Hindlimb muscle (tissue), 1 donor: ENCODE measurements around the gene STX1B. TPM values are rescaled to one million over a fixed set of nuclear protein-coding genes. Genes with fewer than 3 reads are reported as not detected.
"Not testable (repeated sequence)": the region's sequence is repeated elsewhere in the genome, so short reads cannot be mapped to it uniquely, and the experiment has no call there.

Experiments
- DNase-seq: peaks from one replicate; pipeline ENCODE4 v3.0.0-alpha.2; 2013
- polyA plus RNA-seq: library from polyadenylated mRNA; unstranded; fragments of 120-200 nt; gene quantifications from one replicate; pipeline ENCODE4 v1.2.1, GENCODE V29; 2013; ENCODE audit not compliant: insufficient read length

The STX1B gene
- 1.2 TPM for polyA plus RNA-seq

GRCh38 chr16:31010585-31011325 is at the start of gene STX1B:
STX1B (minus strand) TSS chr16:31010638; CDS start chr16:31010396, 242 bp downstream.
- DNase-seq: peak; percentile 65

DNA sequence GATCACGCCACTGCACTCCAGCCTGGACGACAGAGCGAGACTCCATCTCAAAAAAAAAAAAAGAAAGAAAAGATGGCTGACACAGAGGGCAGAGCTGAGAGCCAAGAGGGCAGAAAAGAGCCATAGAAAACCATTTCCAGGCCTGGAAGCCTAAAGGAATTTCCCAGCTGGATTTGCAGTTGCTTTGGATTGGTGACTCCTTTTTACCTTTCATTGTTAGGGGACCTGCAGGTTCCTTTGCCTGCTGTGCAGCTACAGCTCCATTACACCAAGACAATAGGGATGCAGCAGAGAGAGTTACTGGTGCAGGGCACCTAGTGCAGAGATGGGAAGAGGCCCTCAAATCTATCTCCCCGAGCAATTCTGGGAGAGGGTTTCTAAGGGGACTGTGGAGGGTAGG is 45.2 kb upstream of the STX1B start:
- no peak for DNase-seq

DNA sequence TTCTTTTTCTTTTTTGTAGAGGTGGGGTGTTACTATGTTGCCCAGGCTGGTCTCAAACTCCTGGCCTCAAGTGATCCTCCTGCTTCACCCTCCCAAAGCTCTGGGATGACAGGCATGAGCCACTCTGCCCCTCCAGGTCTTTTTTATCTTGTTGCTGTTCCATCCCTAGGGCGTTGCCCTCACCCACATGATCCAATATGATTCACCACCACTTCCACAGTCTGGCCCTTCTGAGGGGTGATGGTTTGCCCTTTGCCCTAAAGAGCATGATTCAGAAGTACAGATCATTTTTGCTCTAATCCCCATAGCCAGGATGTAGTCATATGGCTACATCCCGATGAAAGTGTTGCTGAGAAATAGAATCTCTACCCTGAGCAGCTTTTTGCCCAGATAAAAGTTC is 41.7 kb upstream of the STX1B start:
- no peak for DNase-seq

GRCh38 chr16:31050280-31051030 is 40.0 kb upstream of the STX1B start:
- no peak for DNase-seq

DNA sequence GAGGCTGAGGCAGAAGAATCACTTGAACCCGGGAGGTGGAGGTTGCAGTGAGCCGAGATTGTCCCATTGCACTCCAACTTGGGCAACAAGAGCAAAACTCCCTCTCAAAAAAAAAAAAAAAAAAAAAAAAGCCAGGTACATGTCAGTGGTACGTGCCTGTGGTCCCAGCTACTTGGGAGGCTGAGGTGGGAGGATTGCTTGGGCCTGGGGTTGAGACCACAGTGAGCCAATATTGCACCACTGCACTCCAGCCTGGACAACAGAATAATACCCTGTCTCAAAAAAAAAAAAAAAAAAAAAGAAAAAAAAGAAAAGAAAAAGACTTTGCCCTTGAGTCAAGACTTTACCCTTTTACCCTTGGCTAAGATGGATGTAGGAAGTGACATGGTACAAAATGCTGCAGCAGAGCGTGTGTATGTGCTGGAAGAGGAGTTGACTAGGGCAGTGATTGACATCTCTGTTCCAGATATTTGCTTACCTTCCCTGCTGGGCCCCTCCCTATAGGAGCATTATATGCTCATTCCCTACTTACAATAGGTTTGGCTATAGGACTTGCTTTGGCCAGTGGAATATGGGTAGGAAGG is 33.6 kb upstream of the STX1B start:
- DNase-seq: no peak

DNA sequence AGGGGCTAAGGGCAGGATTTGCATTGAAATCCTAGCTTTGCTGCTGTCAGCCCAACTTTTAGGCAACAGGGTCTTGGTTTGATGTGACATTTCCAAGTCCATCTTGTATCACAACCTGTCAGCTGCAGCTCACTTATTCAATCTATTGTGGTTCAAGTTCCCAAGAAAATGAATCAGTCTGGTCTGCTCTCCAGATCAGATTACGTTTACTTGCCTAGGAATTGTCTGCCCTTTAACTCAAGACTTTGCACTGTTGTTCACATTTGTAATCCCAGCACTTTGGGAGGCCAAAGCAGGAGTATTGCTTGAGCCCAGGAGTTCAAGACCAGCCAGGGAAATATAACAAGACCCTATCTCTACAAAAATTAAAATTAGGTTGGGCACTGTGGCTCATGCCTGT is 32.9 kb upstream of the STX1B start:
- DNase-seq: no peak

- no peak for DNase-seq
These were observed 32.4 kb upstream of the STX1B start for GRCh38 chr16:31042866-31043265.

DNA sequence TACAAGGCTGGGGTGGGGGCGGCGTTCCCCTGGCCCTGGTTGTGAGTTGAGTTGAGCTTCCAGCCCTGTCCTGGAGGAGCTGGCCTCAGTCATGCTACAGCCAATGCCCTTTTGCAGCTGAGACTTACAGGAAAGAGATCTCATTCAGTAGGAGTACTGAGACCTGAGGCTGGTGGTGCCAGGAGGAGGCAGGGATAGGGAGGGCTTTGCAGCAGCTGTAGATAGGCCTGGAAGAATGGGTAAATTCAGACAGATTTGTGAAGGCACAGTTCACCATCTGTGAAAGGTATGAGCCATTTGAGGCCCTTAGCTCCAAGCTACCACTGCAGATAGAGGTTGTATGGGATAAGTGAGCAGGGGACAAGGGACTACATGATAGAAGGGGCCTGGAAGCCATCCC is 28.6 kb upstream of the STX1B start:
- DNase-seq: no peak

GRCh38 chr16:31036691-31037090 is 26.3 kb upstream of the STX1B start:
- DNase-seq: no peak

DNA sequence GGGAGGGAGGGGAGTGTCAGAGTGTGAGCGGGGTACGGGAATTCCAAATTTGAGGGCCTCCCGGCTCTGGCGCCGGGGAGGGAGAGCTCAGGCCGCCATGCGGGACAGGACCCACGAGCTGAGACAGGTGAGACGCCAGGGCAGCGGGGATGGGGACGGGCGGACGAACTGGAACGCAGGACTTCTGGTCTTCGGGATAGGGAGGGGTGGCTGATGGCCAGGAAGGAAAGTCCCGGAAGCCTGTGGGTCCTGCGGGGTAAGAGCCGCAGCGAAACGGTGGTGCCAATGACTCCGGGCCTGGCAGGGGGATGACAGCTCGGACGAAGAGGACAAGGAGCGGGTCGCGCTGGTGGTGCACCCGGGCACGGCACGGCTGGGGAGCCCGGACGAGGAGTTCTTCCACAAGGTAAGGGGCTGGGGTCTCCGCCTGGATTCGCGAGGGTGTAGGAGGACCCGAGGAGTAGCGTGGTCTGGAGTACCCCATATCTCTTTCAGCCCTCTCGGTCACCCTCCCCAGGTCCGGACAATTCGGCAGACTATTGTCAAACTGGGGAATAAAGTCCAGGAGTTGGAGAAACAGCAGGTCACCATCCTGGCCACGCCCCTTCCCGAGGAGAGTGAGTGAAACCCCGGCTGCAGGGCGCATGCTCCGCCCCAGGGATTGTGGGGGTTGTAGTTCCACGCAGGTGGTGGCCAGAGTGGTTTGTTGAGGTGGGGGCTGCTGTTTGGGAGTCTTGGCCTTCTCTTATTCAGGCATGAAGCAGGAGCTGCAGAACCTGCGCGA is 23.5 kb upstream of the STX1B start:
- DNase-seq: peak; percentile 90

DNA sequence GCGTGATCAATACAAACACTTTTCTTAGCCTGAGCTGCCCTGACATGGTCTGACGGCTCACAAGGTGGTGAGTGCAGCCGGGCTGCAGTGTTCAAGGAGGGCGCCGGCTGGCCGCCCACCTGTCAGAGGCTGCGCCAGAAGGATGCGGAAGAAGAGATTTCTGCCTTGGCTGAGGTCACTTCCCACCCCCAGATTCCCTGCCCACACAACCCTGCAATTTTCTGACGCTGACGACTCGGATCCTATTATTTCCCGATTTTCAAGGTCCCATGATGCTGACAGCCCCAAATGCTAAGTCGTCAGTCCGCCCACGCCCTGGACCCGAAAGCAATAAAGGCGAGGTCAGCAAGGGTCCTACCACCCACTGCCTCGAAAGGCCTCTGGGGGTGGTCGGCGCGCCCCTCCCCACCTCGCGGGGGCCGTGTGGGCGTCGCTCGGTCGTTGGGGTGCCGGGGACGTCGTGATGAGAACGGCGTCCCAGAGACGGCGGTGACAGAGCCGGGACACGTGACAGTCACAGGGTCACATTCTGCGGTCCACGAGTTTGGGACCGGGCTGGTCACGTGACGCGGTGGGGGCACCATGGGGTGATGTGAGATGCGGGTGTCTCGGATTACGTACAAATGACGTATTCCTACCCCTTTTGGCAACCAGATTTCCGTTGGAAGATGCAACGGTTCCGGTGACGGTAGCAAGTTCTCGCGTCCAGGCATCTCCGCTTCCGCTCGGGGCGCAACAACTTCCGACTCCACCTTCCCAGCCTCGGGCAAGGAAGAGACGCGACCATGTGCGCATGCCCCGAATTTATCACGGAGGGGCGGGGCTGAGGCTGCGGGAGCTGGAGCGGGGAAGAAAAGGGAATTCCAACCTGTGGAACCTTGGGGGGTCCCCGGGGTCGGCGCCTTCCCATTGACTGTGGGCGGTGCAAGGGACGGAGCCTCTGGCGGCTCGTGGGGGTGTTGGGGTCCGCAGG is 22.6 kb upstream of the STX1B start, which contains the start of gene STX4:
Gene STX4, plus strand, starts transcription at position 823 of the 973 bp plus-strand sequence. CDS start 248 bp downstream, outside the sequence.
- DNase-seq: peak; percentile 97

DNA sequence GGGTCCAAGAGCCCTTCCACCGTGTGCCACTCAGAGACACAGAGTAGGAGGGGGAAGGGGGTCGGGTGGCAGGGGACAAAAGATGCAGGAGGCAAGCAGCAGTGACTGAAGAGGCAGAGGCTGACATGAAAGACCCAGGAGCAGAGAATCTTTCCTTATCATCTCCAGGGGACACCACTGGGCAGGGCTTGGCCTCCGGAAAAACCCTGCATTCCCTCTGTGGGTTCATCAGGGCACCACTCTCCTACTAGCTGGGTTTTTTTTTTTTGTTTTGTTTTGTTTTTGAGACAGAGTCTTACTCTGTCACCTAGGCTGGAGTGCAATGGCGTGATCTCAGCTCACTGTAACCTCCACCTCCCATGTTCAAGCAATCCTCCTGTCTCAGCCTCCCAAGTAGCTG is 20.8 kb upstream of the STX1B start:
- DNase-seq: no peak

DNA sequence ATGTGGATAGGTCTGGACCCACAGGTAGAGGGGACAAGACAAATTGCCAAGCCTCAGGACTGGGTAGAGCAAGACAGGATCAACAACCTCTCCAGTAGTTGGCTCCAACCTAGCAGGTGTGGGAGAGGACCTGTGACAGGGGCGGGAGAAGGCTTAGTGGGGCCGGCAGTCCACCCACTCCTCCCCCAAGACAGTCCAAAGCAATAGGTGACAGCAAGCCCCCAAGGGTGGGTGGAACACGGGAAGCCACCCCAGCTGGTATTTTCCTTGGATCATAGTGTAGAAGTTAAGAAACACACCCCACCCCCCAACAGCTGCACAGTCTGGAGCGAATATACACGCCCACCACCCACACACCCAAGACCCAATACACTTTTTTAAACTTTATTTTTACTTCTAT is 18.8 kb upstream of the STX1B start:
- DNase-seq: no peak

GRCh38 chr16:31025339-31025738 is 14.9 kb upstream of the STX1B start:
- no peak for DNase-seq

DNA sequence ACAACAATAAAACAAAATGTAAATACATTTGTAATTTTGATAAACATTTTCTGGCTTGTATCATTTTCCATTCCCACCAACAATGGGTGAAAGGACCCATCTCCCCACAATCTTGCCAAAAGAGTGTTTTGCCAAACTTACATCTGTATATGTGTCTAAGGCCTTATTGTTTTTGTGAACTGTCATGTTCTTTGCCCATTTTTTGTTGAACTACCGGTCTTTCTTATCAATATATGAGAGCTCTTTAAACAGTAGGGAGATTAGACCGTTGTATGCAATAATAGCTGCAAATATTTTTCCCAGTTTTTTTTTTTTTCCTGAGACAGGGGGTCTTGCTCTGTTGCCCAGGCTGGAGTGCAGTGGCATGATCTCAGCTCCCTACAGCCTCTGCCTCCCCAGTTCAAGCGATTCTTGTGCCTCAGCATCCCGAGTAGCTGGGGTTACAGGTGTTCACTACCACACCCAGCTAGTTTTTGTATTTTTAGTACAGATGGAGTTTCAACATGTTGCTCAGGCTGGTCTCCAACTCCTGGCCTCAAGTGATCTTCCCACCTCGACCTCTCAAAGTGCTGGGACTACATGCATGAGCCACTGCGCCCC is 13.3 kb upstream of the STX1B start:
- DNase-seq: no peak

DNA sequence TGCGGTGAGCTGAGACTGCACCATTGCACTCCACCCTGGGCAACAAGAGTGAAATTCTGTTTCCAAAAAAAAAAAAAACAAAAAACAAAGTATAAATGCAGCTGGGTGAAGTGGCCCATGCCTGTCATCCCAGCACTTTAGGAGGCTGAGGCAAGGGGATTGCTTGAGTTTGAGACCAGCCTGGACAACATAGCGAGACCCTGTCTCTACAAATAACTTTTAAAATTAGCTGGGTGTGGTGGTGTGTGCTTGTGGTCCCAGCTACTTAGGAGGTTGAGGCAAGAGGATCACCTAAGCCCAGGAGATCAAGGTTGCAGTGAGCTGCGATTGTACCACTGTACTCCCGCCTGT is 12.8 kb upstream of the STX1B start:
- DNase-seq: no peak

GRCh38 chr16:31022544-31023251 is 12.3 kb upstream of the STX1B start:
- no peak for DNase-seq

DNA sequence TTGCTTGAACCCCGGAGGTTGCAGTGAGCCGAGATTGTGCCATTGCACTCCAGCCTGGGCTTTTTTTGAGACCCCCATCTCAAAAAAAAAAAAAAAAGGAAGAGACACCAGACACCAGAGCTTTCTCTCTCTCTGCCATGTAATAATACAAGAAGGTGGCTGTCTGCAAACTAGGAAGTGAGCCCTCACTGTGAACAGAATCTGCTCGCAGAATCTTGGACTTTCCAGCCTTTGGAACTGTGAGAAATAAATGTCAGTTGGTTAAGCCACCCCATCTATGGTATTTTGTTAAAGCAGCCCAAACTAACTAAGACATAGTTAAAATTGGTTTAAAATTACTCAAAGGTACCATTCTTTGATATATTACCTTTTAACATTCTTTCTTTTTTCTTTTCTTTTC is 10.1 kb upstream of the STX1B start:
- no peak for DNase-seq

- DNase-seq: not testable (repeated sequence)
These were observed 7.3 kb upstream of the STX1B start for GRCh38 chr16:31017756-31018155.

GRCh38 chr16:31016018-31016417 is 5.6 kb upstream of the STX1B start:
- no peak for DNase-seq
